Right atrium auricular region (tissue), 2 donors: ENCODE results near the gene SAT1. TPM values are rescaled to one million over a fixed set of nuclear protein-coding genes. Genes with fewer than 3 reads are reported as not detected.

ENCODE experiments used
- DNase-seq: peaks from one replicate; pipeline ENCODE4 v3.0.0-alpha.2; 2019; ENCODE audit warnings: low spot score
- H3K27ac ChIP-seq, 2 donors: fragments of 200-600 bp; sonication (generic); 1 replicate in 1 of 2; 2 replicates in 1 of 2; pipeline ENCODE4 v1.5.1; 2016 to 2019
- H3K27me3 ChIP-seq, 2 donors: fragments of 200-600 bp; sonication (generic); one replicate each; pipeline versions ENCODE4 v1.5.1 to v1.6.0; 2017 to 2019
- H3K36me3 ChIP-seq: fragments of 200-600 bp; sonication (generic); one replicate; pipeline ENCODE4 v1.5.1; 2016
- H3K4me1 ChIP-seq, 2 donors: fragments of 200-600 bp; sonication (generic); one replicate each; pipeline versions ENCODE4 v1.5.1 to v1.6.0; 2017 to 2019
- H3K4me3 ChIP-seq, 2 donors: fragments of 200-600 bp; sonication (generic); 1 replicate in 1 of 2; 2 replicates in 1 of 2; pipeline ENCODE4 v1.5.1; 2017 to 2019; ENCODE audit warnings: mild to moderate bottlenecking in 1 of 2, moderate library complexity in 1 of 2
- H3K9me3 ChIP-seq, 2 donors: fragments of 200-600 bp; sonication (generic); one replicate each; pipeline ENCODE4 v1.5.1; 2019
- CTCF ChIP-seq, 2 donors: fragments of 200-600 bp; sonication (generic); IDR thresholded peaks; one replicate each; pipeline ENCODE4 v1.5.1; 2019; ENCODE audit warnings: antibody characterized with exemption in 2 of 2
- total RNA-seq, 2 donors: library from RNA; depleted of rRNA; stranded (reverse); fragments of >200 nt; gene quantifications; one replicate each; pipeline ENCODE4 v1.1.0, GENCODE V29; 2016

SAT1 gene
- total RNA-seq, 2 donors from 2014 or later = 513 to 713 TPM

GRCh38 chrX:23745786-23746185 lies 37.2 kb upstream of the SAT1 start:
- Histone ChIP-seq H3K36me3 (no peaks in the 10 kb centered on the region), H3K27ac (no peak overlapping the region)
- no peak for TF ChIP-seq CTCF (IDR thresholded peaks at IDR 0.05)

GRCh38 chrX:23749129-23749528 lies 33.8 kb upstream of the SAT1 start:
- no peak overlapping the region for H3K27ac ChIP-seq
- no peaks in the 10 kb centered on the region for H3K36me3 ChIP-seq
- H3K9me3 ChIP-seq = no peaks in the 10 kb centered on the region
- H3K27me3 ChIP-seq = no peaks in the 10 kb centered on the region
- H3K4me3 ChIP-seq = no peak overlapping the region
- DNase-seq = no peak
- TF ChIP-seq CTCF (IDR thresholded peaks at IDR 0.05) = no peak
- no peaks in the 10 kb centered on the region for H3K4me1 ChIP-seq

More at GRCh38 chrX:23745786-23746185, 37.2 kb upstream of the SAT1 start:
- DNase-seq = no peak
- H3K4me3 ChIP-seq = no peak overlapping the region
- no peaks in the 10 kb centered on the region for H3K9me3 ChIP-seq
- peaks cover 0 to 7% of the 10 kb centered on the region in 2 donors for H3K4me1 ChIP-seq
- H3K27me3 ChIP-seq = no peaks in the 10 kb centered on the region

GRCh38 chrX:23749576-23749975 lies 33.4 kb upstream of the SAT1 start:
- Histone ChIP-seq H3K27ac (no peak overlapping the region), H3K36me3 (no peaks in the 10 kb centered on the region), H3K27me3 (no peaks in the 10 kb centered on the region), H3K4me1 (no peaks in the 10 kb centered on the region), H3K4me3 (no peak overlapping the region), H3K9me3 (no peaks in the 10 kb centered on the region)
- TF ChIP-seq CTCF (IDR thresholded peaks at IDR 0.05) = no peak
- DNase-seq = no peak

GRCh38 chrX:23752740-23753415 lies 30.1 kb upstream of the SAT1 start:
- Histone ChIP-seq H3K9me3 (no peaks in the 10 kb centered on the region), H3K4me3 (no peak overlapping the region), H3K27ac (no peak overlapping the region), H3K27me3 (no peaks in the 10 kb centered on the region), H3K36me3 (no peaks in the 10 kb centered on the region), H3K4me1 (no peaks in the 10 kb centered on the region)
- no peak for TF ChIP-seq CTCF (IDR thresholded peaks at IDR 0.05)
- DNase-seq = no peak

- TF ChIP-seq CTCF (IDR thresholded peaks at IDR 0.05) = no peak
- Histone ChIP-seq H3K27me3 (no peaks in the 10 kb centered on the region), H3K4me1 (no peaks in the 10 kb centered on the region), H3K27ac (no peak overlapping the region), H3K9me3 (no peaks in the 10 kb centered on the region), H3K4me3 (no peak overlapping the region), H3K36me3 (no peaks in the 10 kb centered on the region)
- DNase-seq = no peak
Measured at GRCh38 chrX:23754664-23755063, 28.3 kb upstream of the SAT1 start.

- peak; percentile 67 for DNase-seq
- TF ChIP-seq CTCF (IDR thresholded peaks at IDR 0.05) = peak; percentile 43 to 63
Measured at GRCh38 chrX:23756165-23756564, 26.8 kb upstream of the SAT1 start.

More at GRCh38 chrX:23756165-23756564, 26.8 kb upstream of the SAT1 start:
- H3K36me3 ChIP-seq = no peaks in the 10 kb centered on the region
- H3K4me1 ChIP-seq = no peaks in the 10 kb centered on the region
- no peak overlapping the region for H3K4me3 ChIP-seq
- no peak overlapping the region for H3K27ac ChIP-seq
- no peaks in the 10 kb centered on the region for H3K27me3 ChIP-seq
- H3K9me3 ChIP-seq = no peaks in the 10 kb centered on the region
